GM19043 (cell line): ENCODE measurements around the gene SHISAL2A.
"Not testable (repeated sequence)": the region's sequence is repeated elsewhere in the genome, so short reads cannot be mapped to it uniquely, and the experiment has no call there.

Experiments used
- ATAC-seq: cut with Tn5 transposase; IDR thresholded peaks from one replicate; pipeline ENCODE4 v1.9.1; 2021; ENCODE audit warnings: low read depth; ENCODE audit not compliant: unreplicated experiment

The SHISAL2A gene

DNA sequence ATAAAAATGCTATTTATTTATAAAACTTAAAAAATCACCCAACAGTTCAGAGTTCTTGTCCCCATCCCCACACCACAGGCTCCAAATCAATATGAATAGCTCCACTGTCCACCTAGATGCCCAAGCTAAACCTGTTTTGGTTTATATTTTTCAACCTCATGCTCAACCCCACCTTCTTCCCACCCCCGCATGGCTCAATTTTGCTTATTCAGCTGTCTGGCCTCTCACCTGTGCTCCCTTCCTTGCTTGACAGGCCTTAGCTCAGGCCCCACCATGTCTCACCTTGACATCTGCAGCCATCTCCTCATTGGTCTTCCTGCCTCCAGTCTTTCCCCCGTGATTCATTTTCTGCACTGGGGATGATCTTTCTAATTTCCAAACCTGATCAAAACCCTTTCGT, 47.4 kb downstream of the SHISAL2A start:
- no peak for ATAC-seq

DNA sequence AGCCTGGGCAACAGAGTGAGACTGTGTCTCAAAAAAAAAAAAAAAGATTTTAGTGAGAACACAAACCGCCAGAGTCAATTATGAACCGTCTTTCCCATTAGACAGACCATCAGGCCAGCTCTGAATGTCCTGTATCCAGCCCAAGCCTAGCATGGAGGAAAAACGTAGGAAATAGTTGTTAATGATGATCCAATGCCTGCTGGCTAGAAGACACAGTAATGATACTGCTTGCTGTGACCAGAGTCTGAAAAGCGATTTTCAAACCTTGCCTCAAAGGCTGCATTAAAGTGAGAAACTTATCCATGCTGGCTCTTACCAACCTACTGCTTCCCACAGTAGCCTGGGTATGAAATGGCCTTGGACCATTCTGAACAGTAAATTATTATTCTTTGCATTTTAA, 48.2 kb downstream of the SHISAL2A start:
- ATAC-seq = no peak

DNA sequence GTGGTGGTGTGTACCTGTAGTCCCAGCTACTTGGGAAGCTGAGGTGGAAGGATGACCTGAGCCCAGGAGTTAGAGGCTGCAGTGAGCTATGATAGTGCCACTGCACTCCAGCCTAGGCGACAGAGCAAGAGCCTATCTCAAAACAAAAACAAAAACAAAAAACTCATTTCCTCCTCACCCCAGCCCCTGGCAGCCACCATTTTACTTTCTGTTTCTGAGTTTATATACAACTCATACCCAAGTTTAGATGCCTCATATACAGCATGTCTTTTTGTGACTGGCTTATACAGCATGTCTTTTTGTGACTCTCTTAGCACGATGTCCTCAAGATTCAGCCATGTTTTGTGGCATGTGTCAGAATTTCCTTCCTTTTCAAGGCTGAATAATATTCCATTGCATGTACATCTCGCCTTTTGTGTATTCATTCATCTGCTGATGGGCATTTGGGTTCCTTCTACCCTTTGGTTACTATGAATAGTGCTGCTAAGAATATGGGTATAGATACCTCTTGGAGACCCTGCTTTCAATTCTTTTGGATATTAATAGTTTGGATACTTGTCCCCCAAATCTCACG, 50.5 kb downstream of the SHISAL2A start:
- no peak for ATAC-seq

DNA sequence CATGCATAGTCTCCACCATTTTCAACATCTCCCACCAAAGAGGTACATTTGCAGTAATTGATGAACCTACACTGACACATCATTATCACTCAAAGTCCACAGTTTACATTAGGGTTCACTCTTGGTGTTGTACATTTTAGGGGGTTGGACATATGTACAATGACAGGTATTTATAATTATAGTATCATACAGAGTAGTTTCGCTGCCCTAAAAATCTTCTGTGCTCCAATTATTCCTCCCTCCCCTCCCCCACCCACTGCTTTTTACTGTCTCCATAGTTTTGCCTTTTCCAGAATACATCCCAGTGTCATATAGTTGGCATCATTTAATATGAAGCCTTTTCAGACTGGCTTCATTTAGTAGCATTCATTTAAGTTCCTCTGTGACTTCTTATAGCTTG, 51.6 kb downstream of the SHISAL2A start:
- ATAC-seq = no peak

DNA sequence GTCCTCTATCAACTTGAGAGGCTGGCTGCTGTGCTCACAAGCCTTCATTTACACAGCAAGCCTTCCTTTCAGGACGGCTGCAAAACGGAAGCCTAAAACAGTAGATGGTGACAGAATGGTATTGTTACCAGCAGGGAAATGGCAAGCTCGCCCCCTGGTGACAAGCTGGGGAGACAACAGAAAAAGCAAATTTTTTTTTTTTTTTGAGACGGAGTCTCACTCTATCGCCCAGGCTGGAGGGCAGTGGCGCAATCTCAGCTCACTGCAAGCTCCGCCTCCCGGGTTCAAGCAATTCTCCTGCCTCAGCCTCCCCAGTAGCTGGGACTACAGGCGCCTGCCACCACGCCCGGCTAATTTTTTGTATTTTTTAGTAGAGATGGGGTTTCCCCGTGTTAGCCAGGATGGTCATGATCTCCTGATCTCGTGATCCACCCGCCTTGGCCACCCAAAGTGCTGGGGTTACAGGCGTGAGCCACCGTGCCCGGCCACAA, 53.3 kb downstream of the SHISAL2A start:
- ATAC-seq = peak; percentile 74

DNA sequence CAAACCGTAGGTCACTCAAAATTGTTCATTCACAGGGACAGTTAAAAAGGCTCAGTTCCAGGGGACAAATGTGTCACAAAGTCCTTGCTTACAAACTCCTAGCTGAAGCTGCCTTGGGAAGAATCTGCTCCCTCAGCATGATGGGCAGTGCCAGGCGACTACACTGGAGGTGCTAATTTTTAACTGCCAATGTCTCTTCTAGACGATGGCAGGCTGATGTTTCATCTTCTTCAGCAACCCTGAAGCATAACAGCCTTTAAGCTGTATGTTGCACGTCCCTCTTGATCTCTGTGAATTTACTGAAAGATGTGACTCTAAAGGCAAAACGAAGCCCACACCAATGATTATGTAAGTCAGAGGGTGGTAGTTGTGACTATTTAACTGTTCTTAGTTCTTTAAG, 53.9 kb downstream of the SHISAL2A start:
- ATAC-seq = no peak

DNA sequence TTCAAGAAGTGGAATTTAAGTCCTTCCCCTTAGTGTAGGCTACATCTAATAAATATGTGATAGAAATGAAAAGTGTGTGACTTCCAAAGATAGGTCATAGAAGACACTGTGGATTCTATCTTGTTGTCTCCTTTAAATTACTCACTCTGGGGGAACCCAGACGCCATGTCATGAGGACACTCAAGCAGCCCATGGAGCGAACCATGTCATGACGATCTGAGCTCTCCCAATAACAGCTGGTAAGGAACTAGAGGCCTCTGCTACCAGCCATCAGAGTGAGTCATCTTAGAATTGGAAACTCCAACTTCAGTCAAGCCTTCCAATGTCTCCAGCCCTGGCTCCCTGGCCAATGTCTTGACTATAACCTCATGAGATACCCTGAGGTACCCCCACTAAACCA, 58.9 kb downstream of the SHISAL2A start:
- ATAC-seq = no peak

DNA sequence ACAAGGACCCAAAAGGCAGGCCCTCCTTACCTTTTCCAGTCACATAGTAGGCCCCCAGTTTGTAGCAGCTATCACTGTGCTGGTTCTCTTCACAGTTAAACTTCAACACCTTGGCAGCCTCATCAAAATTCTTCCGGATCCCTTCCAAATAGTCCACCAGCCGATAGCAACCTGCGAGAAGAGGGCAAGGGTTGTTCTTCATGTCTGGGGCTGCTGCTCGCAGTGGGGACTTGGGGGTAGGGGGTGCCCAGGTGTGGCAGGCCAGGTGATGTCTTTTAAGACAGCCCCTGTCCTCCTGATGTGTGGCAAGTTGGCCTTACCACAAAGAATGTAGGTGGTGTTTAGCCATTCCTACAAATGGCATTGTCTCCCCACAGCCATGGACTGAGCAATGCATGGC, 59.7 kb downstream of the SHISAL2A start:
- ATAC-seq = no peak

DNA sequence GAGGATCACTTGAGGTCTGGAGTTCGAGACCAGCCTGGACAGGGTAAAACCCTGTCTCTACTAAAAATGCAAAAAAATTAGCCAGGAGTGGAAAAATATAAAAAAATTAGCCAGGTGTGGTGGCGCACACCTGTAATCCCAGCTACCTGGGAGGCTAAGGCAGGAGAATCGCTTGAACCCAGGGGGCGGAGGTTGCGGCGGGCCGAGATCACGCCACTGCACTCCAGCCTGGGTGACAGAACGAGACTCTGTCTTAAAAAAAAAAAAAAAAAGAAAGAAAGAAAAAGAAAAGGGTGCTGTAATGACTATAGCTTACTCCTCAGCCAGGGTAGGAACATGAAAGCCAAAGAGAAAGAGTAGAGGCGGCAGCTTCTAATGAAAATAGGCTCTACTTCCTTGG, 60.4 kb downstream of the SHISAL2A start:
- not testable (repeated sequence) for ATAC-seq

DNA sequence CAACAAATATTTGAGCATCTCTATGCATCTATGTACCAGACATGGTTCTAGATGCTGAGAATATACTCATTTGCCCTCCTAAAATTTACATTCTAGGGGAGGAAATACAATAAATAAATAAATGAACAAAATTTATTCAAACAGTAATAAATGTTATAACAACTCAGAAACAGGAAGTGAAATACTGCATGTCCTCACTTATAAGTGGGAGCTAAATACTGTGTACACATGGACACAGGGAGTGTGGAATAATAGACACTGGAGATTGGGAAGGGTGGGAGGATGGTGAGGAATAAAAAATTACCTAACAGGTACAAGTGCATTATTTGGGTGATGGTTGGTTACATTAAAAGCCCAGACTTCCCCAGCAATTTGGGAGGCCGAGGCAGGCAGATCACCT, 60.9 kb downstream of the SHISAL2A start:
- no peak for ATAC-seq

DNA sequence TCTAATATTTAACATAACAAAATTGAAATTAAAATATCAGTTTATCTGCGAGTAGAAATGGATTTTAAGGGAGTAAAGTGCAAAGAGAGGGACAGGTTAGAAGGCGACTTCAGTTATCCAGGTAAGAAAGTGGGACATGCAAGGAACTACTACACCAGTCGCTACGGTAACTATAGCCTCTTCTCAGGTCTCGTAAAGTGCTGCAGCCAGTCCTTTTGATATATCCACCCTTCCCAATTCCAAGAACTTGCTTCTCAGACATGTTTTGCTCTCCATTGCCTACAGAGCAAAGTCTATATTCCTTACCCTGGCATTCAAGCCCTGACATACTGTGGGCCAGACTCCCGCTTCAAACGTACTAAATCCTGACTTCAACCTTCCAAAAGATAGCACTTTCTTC, 62.7 kb downstream of the SHISAL2A start:
- ATAC-seq = no peak

DNA sequence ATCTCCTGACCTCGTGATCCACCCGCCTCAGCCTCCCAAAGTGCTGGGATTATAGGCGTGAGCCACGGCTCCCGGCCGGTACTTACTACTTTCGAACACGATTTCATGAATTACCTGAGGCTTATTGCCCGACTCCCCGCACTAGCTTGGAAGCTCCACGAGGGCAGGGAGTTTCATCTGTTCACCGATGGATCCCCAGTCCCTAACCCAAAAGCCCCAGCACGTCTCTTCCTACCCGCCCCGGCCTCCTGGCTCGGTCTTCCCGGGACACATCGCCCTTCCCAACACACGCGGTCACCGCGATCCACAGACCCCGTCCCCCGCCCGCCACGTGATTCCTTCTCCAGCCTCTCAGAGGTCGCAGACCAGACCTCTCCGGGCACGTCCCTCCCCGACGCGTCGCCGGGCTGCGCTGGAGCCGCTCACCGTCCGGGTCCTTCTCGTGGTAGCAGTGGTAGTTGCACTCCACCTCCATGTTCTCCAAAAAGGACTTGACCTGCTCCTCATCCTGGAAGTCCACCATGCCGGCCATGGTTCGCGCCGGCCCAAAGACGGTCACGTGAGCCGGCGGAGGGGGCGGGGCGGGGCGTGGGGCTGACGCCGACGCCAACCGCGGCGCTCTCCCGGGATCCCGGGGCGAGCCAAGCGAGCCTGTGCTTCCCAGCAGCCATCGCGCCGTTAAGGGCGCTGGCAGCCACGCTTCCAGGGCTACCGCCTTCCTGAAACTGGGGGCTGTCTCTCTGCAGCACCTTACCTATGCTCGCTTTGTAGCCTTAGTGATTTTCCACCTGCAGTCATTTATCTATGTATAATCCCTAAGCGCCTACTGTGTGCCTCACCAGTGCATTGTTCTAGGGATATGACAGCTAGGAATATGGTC, 65.1 kb downstream of the SHISAL2A start, which contains the start of gene COA7:
TSS of gene COA7 (minus strand) at position 553 of the 880 bp plus-strand sequence. CDS start at position 532, 21 bp downstream.
- peak; percentile 44 for ATAC-seq

DNA sequence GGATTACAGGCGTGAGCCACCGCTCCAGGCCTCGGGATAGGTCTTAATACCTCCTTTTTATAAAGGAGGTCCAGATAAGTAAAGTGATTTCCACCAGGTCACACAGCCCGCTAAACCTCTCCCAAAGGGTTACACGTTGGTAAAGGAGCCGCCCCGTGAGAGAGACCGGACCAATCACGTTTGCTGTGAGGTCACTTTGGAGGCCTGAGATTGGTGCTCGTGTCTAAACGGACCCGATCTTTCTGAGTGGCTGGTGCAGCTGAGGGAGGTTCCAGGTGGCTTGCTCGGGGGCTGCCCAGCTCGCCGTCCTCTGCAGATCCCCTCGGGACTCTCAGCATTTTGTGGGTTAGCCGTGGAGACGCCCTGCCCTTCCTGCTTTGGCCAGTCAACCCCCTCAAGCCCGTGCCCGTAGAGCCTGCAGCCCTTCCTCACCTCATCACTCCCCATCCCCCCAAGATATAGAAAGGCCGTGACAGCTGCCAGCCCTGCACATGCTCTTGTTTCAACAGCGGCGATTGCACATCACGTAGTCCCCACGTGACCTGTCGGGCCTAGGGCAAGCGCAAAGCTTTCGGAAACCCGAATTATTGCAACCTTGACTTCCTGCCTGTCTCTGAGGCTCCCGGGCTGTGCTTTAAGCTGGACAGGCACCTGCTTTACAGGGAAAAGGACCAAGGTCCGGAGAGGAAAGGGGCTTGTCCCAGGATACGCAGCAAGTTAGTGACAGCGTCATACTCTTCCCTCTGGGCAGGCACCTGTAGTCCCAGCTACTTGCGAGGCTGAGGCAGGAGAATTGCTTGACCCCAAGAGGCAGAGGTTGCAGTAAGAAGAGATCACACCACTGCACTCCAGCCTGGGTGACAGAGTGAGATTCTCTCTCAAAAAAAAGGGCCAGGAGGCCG, 70.2 kb downstream of the SHISAL2A start:
- peak; percentile 85 for ATAC-seq

DNA sequence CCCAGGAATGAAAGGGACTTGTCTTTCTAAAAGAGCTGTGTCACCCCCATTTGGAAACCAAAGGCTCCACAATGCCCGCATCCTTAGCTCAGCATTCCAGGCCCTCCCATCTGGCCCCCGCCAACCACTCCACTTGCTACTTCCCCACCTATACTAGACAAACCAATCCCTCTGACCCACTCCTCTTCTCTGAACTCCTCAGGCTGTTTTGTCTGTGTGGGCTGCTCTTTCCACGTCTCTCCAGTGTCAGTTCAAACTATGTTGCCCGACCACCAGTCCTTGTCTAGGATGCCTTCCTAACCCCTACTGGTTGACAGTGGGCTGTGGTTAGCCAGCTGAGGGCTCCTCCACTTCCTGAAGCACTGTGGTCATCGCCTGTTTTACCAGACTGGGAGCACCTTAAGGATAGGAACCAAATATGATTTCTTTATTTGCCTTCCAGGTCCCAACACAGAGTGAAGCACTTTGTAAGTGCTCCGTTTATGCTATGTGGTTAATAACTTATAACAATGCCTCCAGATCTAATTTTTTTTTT, 73.2 kb downstream of the SHISAL2A start:
- no peak for ATAC-seq
